ENCODE measurements around the gene TRAPPC3L.

The TRAPPC3L gene

GRCh38 chr6:116553451-116553850 is 8.0 kb upstream of the TRAPPC3L start, which contains the start of gene CALHM4:
Gene CALHM4, plus strand, starts transcription at chr6:116553751. Its CDS starts 43 bp downstream, at chr6:116553794.
- H3K4me1 ChIP-seq (ENCODE audit: control insufficient read depth, low read length) = no peaks in the 10 kb centered on the region
- no peak within 1 kb of the TSS for H3K4me2 ChIP-seq (ENCODE audit: low read length)
- no peak within 1 kb of the TSS for H3K27ac ChIP-seq (ENCODE audit: low read depth, low read length)

GRCh38 chr6:116550796-116551195 is 5.3 kb upstream of the TRAPPC3L start:
- TF ChIP-seq EZH2phosphoT487 (IDR thresholded peaks at IDR 0.05; ENCODE audit: borderline replicate concordance, low read length) (no peak), CTCF (IDR thresholded peaks at IDR 0.05; ENCODE audit: low read depth, low read length, poor library complexity, severe bottlenecking) (no peak)
- no peaks in the 10 kb centered on the region for H4K20me1 ChIP-seq (ENCODE audit: control insufficient read depth, insufficient read depth, low read depth, low read length)
- H3K4me1 ChIP-seq (ENCODE audit: control insufficient read depth, low read length) = no peaks in the 10 kb centered on the region
- H3F3A ChIP-seq (ENCODE audit: control insufficient read depth, insufficient read depth) = no peaks in the 10 kb centered on the region
- H3K9me2 ChIP-seq (replicated peaks; ENCODE audit: control insufficient read depth, low read length) = no peaks in the 10 kb centered on the region
- no peak overlapping the region for H3K4me2 ChIP-seq (ENCODE audit: low read length)
- H3K79me2 ChIP-seq (ENCODE audit: control insufficient read depth, low read length) = no peaks in the 10 kb centered on the region
- no peaks in the 10 kb centered on the region for H3K9me3 ChIP-seq (ENCODE audit: control insufficient read depth, insufficient read depth, low read length)
- H3K4me3 ChIP-seq (ENCODE audit: low read length) = no peak overlapping the region
- H3K27me3 ChIP-seq (ENCODE audit: control insufficient read depth, low read length) = peaks cover 8% of the 10 kb centered on the region; the same call in 1 of the 2 replicates
- H3K36me3 ChIP-seq (ENCODE audit: control insufficient read depth, low read length) = no peaks in the 10 kb centered on the region
- no peak overlapping the region for H3K27ac ChIP-seq (ENCODE audit: low read depth, low read length)

More at GRCh38 chr6:116553451-116553850, 8.0 kb upstream of the TRAPPC3L start, which contains the start of gene CALHM4:
- no peak within 1 kb of the TSS for H3K4me3 ChIP-seq (ENCODE audit: low read length)
- H4K20me1 ChIP-seq (ENCODE audit: control insufficient read depth, insufficient read depth, low read depth, low read length) = no peaks in the 10 kb centered on the region
- peaks cover 7% of the 10 kb centered on the region; the same call in 1 of the 2 replicates for H3K27me3 ChIP-seq (ENCODE audit: control insufficient read depth, low read length)
- no peaks in the 10 kb centered on the region for H3K9me2 ChIP-seq (replicated peaks; ENCODE audit: control insufficient read depth, low read length)
- no peaks in the 10 kb centered on the region for H3K9me3 ChIP-seq (ENCODE audit: control insufficient read depth, insufficient read depth, low read length)
- H3F3A ChIP-seq (ENCODE audit: control insufficient read depth, insufficient read depth) = no peaks in the 10 kb centered on the region
- H3K79me2 ChIP-seq (ENCODE audit: control insufficient read depth, low read length) = no peaks in the 10 kb centered on the region
- no peaks in the 10 kb centered on the region for H3K36me3 ChIP-seq (ENCODE audit: control insufficient read depth, low read length)
- TF ChIP-seq CTCF (IDR thresholded peaks at IDR 0.05; ENCODE audit: low read depth, low read length, poor library complexity, severe bottlenecking) (no peak), EZH2phosphoT487 (IDR thresholded peaks at IDR 0.05; ENCODE audit: borderline replicate concordance, low read length) (no peak)

- Histone ChIP-seq H3K79me2 (ENCODE audit: control insufficient read depth, low read length) (no peaks in the 10 kb centered on the region), H3K36me3 (ENCODE audit: control insufficient read depth, low read length) (no peaks in the 10 kb centered on the region), H3K27me3 (ENCODE audit: control insufficient read depth, low read length) (peaks cover 11% of the 10 kb centered on the region), H4K20me1 (ENCODE audit: control insufficient read depth, insufficient read depth, low read depth, low read length) (no peaks in the 10 kb centered on the region), H3K9me2 (replicated peaks; ENCODE audit: control insufficient read depth, low read length) (no peaks in the 10 kb centered on the region), H3K4me2 (ENCODE audit: low read length) (no peak overlapping the region), H3F3A (ENCODE audit: control insufficient read depth, insufficient read depth) (no peaks in the 10 kb centered on the region), H3K27ac (ENCODE audit: low read depth, low read length) (no peak overlapping the region), H3K9me3 (ENCODE audit: control insufficient read depth, insufficient read depth, low read length) (no peaks in the 10 kb centered on the region), H3K4me3 (ENCODE audit: low read length) (no peak overlapping the region), H3K4me1 (ENCODE audit: control insufficient read depth, low read length) (no peaks in the 10 kb centered on the region)
- TF ChIP-seq EZH2phosphoT487 (IDR thresholded peaks at IDR 0.05; ENCODE audit: borderline replicate concordance, low read length) (no peak), CTCF (IDR thresholded peaks at IDR 0.05; ENCODE audit: low read depth, low read length, poor library complexity, severe bottlenecking) (no peak)
Measured at GRCh38 chr6:116547358-116547757, 1.9 kb upstream of the TRAPPC3L start.

Measured in DOHH2 (cell line).